Endothelial cell of umbilical vein (primary cell): ENCODE measurements around the gene SUSD2.
A peak's percentile ranks its signal among the peaks of the same experiment; 100 is the strongest.
"Not testable (repeated sequence)": the region's sequence is repeated elsewhere in the genome, so short reads cannot be mapped to it uniquely, and the experiment has no call there.

Source experiments
- EZH2 ChIP-seq: IDR thresholded peaks from 2 replicates; pipeline ENCODE4 v1.6.1; 2012; ENCODE audit warnings: borderline replicate concordance, low read depth, mild to moderate bottlenecking, moderate library complexity, low read length, inconsistent platforms; ENCODE audit not compliant: severe bottlenecking
- FOS ChIP-seq: IDR thresholded peaks from 2 replicates; pipeline ENCODE4 v1.6.1; 2011; ENCODE audit warnings: mild to moderate bottlenecking, low read length, moderate library complexity, borderline replicate concordance; ENCODE audit not compliant: insufficient read depth
- GATA2 ChIP-seq: IDR thresholded peaks from 2 replicates; pipeline ENCODE4 v1.7.0; 2011; ENCODE audit warnings: low read depth, mild to moderate bottlenecking, moderate library complexity, mixed read lengths, low read length; ENCODE audit not compliant: insufficient read length, insufficient read depth
- JUN ChIP-seq: IDR thresholded peaks from 2 replicates; pipeline ENCODE4 v1.6.1; 2011; ENCODE audit warnings: borderline replicate concordance, low read depth; ENCODE audit not compliant: insufficient read length, insufficient read depth
- MYC ChIP-seq: IDR thresholded peaks from one replicate; pipeline ENCODE4 v1.6.1; 2011; ENCODE audit warnings: mild to moderate bottlenecking, low read depth, low read length
- POLR2A ChIP-seq: IDR thresholded peaks from 2 replicates; pipeline ENCODE4 v1.6.1; 2012; ENCODE audit warnings: low read depth, mild to moderate bottlenecking, control low read depth, low read length
- POLR2AphosphoS5 ChIP-seq: IDR thresholded peaks from 2 replicates; pipeline ENCODE4 v1.6.1; 2012; ENCODE audit warnings: low read depth, mild to moderate bottlenecking, control low read depth, low read length, moderate library complexity; ENCODE audit not compliant: insufficient read depth
- TF ChIP-seq, protein P1 (sequence below), 2 donors: IDR thresholded peaks; 1 replicate in 1 of 2; 2 replicates in 1 of 2; pipeline ENCODE4 v1.5.1; 2011; ENCODE audit warnings: low read length in 2 of 2, mild to moderate bottlenecking in 2 of 2, moderate library complexity in 2 of 2, control low read depth in 1 of 2, inconsistent platforms in 1 of 2, low read depth in 1 of 2; ENCODE audit not compliant: insufficient read depth in 1 of 2; ENCODE audit errors: extremely low read depth in 1 of 2
- TF ChIP-seq, protein P2 (sequence below): IDR thresholded peaks from 2 replicates; pipeline ENCODE4 v1.6.1; 2011; ENCODE audit not compliant: insufficient read depth, insufficient read length

DNA sequence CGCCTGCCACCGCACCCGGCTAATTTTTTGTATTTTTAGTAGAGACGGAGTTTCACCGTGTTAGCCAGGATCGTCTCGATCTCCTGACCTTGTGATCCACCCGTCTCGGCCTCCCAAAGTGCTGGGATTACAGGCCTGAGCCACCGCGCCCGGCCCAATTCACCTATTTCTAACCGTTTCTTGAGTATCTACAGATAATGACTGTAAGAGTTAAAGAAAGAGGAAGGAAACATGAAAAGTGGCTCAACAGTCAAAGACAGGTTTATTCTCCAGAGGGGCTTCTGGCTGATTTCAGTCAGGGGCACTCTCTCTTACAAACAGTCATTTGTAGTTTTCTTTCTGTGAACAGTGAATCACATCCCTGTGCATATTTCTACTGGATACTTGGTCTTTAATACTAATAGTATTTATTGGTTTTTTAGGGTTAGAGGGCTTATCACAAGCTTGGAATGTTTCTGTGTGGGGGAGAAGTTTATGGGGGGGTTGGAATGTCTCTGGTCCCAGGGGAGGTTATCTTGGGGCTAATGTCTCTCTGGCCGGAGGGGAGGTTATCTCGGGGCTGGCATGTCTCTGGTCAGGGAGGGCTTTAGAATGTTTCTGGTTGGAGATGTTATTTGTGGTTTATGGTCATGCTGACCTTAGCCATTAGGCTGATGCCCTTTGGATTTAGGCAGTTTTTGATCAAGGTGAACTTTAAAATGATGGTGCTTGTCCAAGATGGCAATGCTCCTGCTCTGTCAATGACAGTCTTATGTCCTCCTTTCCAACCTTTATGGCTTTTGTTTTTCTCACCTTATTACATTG lies 25.4 kb downstream of the SUSD2 start:
- not testable (repeated sequence) for TF ChIP-seq EZH2, JUN, POLR2A, MYC
- peak; percentile 61 for TF ChIP-seq POLR2AphosphoS5
- TF ChIP-seq, protein P1, sequence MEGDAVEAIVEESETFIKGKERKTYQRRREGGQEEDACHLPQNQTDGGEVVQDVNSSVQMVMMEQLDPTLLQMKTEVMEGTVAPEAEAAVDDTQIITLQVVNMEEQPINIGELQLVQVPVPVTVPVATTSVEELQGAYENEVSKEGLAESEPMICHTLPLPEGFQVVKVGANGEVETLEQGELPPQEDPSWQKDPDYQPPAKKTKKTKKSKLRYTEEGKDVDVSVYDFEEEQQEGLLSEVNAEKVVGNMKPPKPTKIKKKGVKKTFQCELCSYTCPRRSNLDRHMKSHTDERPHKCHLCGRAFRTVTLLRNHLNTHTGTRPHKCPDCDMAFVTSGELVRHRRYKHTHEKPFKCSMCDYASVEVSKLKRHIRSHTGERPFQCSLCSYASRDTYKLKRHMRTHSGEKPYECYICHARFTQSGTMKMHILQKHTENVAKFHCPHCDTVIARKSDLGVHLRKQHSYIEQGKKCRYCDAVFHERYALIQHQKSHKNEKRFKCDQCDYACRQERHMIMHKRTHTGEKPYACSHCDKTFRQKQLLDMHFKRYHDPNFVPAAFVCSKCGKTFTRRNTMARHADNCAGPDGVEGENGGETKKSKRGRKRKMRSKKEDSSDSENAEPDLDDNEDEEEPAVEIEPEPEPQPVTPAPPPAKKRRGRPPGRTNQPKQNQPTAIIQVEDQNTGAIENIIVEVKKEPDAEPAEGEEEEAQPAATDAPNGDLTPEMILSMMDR (IDR thresholded peaks at IDR 0.05; ENCODE audit: extremely low read depth in 1 of 2, insufficient read depth in 1 of 2, low read depth in 1 of 2, low read length in 2 of 2), result not testable (repeated sequence)
- peak; percentile 92 for TF ChIP-seq GATA2
- TF ChIP-seq FOS, result peak; percentile 35
- TF ChIP-seq, protein P2, sequence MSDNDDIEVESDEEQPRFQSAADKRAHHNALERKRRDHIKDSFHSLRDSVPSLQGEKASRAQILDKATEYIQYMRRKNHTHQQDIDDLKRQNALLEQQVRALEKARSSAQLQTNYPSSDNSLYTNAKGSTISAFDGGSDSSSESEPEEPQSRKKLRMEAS, result not testable (repeated sequence)
